Activated B cell treated with CpG ODN at 0.5 μM for 24 hours (primary cell): ENCODE results near the gene ABHD3. TPM values are rescaled to one million over a fixed set of nuclear protein-coding genes. Genes with fewer than 3 reads are reported as not detected.
A peak's percentile ranks its signal among the peaks of the same experiment; 100 is the strongest.
"Not testable (repeated sequence)": the region's sequence is repeated elsewhere in the genome, so short reads cannot be mapped to it uniquely, and the experiment has no call there.

Experiments used
- ATAC-seq: fragments of 200-7000 bp; cut with Tn5 transposase; one replicate; pipeline ENCODE4 v1.10.0; 2021; ENCODE audit warnings: low read depth, mild to moderate bottlenecking, moderate library complexity
- CTCF ChIA-PET: fragments of 350-600 bp; sonication (Branson Sonifier 250); formaldehyde crosslinking; loops from one replicate; lab custom pipeline; 2021; ENCODE audit warnings: antibody characterized with exemption; lab: Charles Lee
- POLR2A ChIA-PET: fragments of 350-600 bp; sonication (Branson Sonifier 250); formaldehyde crosslinking; loops from one replicate; lab custom pipeline; 2021; ENCODE audit warnings: antibody characterized with exemption; lab: Charles Lee
- DNase-seq: peaks from one replicate; pipeline ENCODE4 v3.0.0; 2022
- H3K27ac Mint-ChIP-seq: one replicate; pipeline ENCODE4 v1.8.0; 2020; ENCODE audit warnings: mixed read lengths
- H3K27me3 Mint-ChIP-seq: one replicate; pipeline ENCODE4 v1.8.0; 2021; ENCODE audit warnings: mixed read lengths
- H3K36me3 Mint-ChIP-seq: one replicate; pipeline ENCODE4 v1.8.0; 2021; ENCODE audit warnings: low read depth, mixed read lengths
- H3K4me1 Mint-ChIP-seq: one replicate; pipeline ENCODE4 v1.8.0; 2021; ENCODE audit warnings: mixed read lengths
- H3K4me3 Mint-ChIP-seq: one replicate; pipeline ENCODE4 v1.8.0; 2020; ENCODE audit warnings: mild to moderate bottlenecking, mixed read lengths
- H3K9me3 Mint-ChIP-seq: one replicate; pipeline ENCODE4 v1.8.0; 2020; ENCODE audit warnings: mixed read lengths
- intact Hi-C: fragments of 100-400 bp; cut with micrococcal nuclease; formaldehyde crosslinking; loops from one replicate; pipeline ENCODE4 v1.15.1; 2024
- total RNA-seq: library from RNA; stranded (reverse); gene quantifications from 2 replicates; pipeline ENCODE4 v1.2.3, GENCODE V29; 2022
- TF ChIP-seq, protein P1 (sequence below): fragments of 200-600 bp; IDR thresholded peaks from one replicate; pipeline ENCODE4 v1.8.0; 2022; ENCODE audit warnings: antibody characterized with exemption, mild to moderate bottlenecking

The ABHD3 gene
- total RNA-seq, 1 donor from 2014 or later = 29.5 TPM

DNA sequence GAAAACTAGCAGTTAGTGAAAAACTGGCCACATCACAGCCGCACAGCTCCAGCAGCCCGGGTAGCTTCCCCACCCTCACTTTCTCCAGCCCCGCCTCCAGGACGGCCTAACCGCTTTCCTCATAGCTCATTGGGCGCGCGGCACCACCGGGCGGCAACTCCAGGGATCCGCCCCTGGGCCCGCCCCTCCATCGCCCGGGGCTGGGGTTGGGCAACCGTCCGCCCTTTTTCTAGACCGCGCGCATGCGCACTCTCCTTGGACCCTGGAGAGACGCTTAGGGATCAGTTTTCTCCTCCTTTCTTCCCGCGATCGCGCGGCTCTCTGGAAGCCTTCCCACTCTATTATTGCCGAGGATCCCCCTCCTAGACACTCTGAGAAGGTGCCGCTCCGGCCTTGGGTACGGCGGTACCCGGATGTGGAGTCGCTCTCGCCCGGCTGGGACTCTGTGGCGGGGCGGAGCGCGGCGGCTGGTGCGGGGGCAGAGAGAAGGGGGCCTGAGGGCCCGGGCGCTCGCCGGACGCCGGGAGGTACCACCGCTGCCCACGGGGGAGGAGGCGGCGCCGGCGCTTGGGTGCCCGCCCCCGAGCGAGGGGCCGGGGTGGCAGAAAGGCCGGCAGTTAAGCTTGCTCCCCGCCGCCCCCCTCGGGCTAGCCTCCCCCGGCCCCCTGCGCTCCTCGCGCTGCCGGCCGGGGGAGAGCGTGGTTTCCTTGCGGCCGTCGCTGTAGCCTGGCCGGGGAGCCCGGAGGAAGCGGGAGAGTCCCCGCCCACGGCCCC lies 36.2 kb upstream of the ABHD3 start, which contains the start of gene MIB1:
TSS of gene MIB1 (plus strand) at position 255 of the 774 bp plus-strand sequence. CDS start 792 bp downstream, outside the sequence.
- Mint-ChIP-seq H3K4me1 (peaks cover 24% of the 10 kb centered on the region), H3K9me3 (no peaks in the 10 kb centered on the region), H3K27me3 (no peaks in the 10 kb centered on the region), H3K4me3 (peak within 1 kb of the TSS; percentile 97), H3K36me3 (peaks cover 2% of the 10 kb centered on the region), H3K27ac (peak within 1 kb of the TSS; percentile 97)
- DNase-seq (peak; percentile 99), ATAC-seq (peak; percentile 97)
- ChIA-PET POLR2A (interaction anchor here (0.6 to 4.1 kb wide), 13 partner anchors 9 to 629 kb away, joined by 3 to 44 read pairs (median 6); partner anchors contain the start of genes ABHD3, ESCO1, ROCK1 and SNRPD1), CTCF (interaction anchor here (1.3 kb wide), 1 partner anchor 141 kb away, joined by 4 read pairs; the partner anchor contains the start of gene ESCO1)
- TF ChIP-seq, protein P1, sequence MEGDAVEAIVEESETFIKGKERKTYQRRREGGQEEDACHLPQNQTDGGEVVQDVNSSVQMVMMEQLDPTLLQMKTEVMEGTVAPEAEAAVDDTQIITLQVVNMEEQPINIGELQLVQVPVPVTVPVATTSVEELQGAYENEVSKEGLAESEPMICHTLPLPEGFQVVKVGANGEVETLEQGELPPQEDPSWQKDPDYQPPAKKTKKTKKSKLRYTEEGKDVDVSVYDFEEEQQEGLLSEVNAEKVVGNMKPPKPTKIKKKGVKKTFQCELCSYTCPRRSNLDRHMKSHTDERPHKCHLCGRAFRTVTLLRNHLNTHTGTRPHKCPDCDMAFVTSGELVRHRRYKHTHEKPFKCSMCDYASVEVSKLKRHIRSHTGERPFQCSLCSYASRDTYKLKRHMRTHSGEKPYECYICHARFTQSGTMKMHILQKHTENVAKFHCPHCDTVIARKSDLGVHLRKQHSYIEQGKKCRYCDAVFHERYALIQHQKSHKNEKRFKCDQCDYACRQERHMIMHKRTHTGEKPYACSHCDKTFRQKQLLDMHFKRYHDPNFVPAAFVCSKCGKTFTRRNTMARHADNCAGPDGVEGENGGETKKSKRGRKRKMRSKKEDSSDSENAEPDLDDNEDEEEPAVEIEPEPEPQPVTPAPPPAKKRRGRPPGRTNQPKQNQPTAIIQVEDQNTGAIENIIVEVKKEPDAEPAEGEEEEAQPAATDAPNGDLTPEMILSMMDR = no peak
- intact Hi-C loops = loop anchor here (1.0 to 10.0 kb wide), 7 partner anchors 36 to 1194 kb away; partner anchors contain the start of genes ABHD3, ESCO1, RBBP8 and ROCK1

DNA sequence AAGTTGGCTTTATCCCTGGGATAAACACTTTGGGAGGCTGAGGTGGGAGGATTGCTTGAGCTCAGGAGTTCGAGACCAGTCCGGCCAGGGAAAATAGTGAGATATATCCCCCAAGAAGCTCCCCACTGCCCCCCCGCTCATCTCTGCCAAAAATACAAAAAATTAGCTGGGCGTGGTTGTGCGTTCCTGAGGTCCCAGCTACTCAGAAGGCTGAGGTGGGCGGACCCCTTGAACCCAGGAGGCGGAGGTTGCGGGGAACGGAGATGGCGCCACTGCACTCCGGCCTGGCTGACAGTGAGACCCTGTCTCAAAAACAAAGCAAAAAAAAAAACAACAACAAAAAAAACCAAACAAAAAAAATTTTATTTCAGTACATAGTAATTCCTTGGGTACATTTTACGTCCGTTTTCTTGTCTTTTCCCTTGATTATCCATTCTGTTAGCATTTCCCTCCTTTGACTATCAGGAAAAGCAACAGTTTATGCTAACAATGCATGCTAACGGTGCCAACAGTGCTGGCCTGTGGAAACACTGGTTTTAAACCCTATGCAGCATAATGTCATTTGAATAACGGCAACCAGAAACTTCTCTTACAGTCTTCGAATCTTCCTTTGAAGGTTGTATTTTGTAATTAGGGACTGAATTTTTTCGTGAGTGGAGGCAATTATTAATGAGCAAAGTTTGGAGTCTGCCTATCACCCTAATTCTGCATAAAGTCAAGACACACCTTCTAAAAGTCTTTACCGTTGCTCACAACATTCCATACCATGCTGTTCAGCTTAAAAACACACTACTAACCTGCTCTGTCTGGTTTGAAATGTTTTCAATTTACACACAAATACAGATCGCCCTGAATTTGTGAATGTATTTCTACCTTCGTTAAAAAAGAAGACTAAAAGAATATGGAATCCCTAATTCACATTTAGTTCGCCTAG lies 35.3 kb upstream of the ABHD3 start:
- TF ChIP-seq, protein P1 = no peak
- CTCF ChIA-PET = interaction anchor here (1.3 kb wide), 1 partner anchor 140 kb away, joined by 4 read pairs; the partner anchor contains the start of gene ESCO1
- H3K4me3 Mint-ChIP-seq = peak overlapping the region; percentile 97
- peaks cover 2% of the 10 kb centered on the region for H3K36me3 Mint-ChIP-seq
- peak overlapping the region; percentile 97 for H3K27ac Mint-ChIP-seq
- DNase-seq (no peak), ATAC-seq (no peak)
- no peaks in the 10 kb centered on the region for H3K27me3 Mint-ChIP-seq
- intact Hi-C loops = loop anchor here (1.0 to 10.0 kb wide), 6 partner anchors 36 to 1195 kb away; partner anchors contain the start of genes ABHD3, ESCO1, RBBP8 and SNRPD1
- H3K4me1 Mint-ChIP-seq = peaks cover 24% of the 10 kb centered on the region
- H3K9me3 Mint-ChIP-seq = no peaks in the 10 kb centered on the region
- POLR2A ChIA-PET = interaction anchor here (0.6 to 4.1 kb wide), 12 partner anchors 10 to 628 kb away, joined by 3 to 44 read pairs (median 6); partner anchors contain the start of genes ABHD3, ESCO1, ROCK1 and SNRPD1

DNA sequence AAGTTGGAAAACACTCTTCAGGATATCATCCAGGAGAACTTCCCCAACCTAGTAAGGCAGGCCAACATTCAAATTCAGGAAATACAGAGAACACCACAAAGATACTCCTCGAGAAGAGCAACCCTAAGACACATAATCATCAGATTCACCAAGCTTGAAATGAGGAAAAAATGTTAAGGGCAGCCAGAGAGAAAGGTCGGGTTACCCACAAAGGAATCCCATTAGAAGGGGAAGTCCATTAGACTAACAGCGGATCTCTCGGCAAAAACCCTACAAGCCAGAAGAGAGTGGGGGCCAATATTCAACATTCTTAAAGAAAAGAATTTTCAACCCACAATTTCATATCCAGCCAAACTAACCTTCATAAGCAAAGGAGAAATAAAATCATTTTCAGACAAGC lies 32.4 kb upstream of the ABHD3 start:
- H3K4me1 Mint-ChIP-seq = peaks cover 10% of the 10 kb centered on the region
- DNase-seq, intact Hi-C loops, POLR2A ChIA-PET, H3K27ac Mint-ChIP-seq, H3K4me3 Mint-ChIP-seq, ATAC-seq, H3K27me3 Mint-ChIP-seq, H3K9me3 Mint-ChIP-seq, H3K36me3 Mint-ChIP-seq: not testable (repeated sequence)
- CTCF ChIA-PET = interaction anchor here (1.4 kb wide), 1 partner anchor 136 kb away, joined by 3 read pairs; the partner anchor contains the start of gene ESCO1

DNA sequence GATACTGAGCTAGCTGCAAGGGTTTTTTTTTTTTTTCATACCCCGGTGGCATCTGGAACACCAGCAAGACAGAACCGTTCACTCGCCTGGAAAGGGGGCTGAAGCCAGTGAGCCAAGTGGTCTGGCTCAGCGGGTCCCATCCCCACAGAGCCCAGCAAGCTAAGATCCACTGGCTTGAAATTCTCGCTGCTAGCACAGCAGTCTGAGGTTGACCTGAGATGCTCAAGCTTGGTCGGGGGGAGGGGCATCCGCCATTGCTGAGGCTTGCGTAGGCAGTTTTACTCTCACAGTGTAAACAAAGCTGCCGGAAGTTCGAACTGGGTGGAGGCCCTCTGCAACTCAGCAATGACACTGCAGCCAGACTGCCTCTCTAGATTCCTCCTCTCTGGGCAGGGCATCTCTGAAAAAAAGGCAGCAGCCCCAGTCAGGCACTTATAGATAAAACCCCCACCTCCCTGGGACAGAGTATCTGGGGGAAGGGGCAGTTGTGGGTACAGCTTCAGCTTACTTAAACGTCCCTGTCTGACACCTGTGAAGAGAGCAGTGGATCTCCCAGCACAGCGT lies 31.0 kb upstream of the ABHD3 start:
- H3K27me3 Mint-ChIP-seq = no peaks in the 10 kb centered on the region
- H3K4me1 Mint-ChIP-seq = peaks cover 7% of the 10 kb centered on the region
- TF ChIP-seq, protein P1 = no peak
- CTCF ChIA-PET = no interaction called here
- H3K4me3 Mint-ChIP-seq = no peak overlapping the region
- H3K27ac Mint-ChIP-seq = no peak overlapping the region
- no peaks in the 10 kb centered on the region for H3K9me3 Mint-ChIP-seq
- DNase-seq (no peak), ATAC-seq (no peak)
- intact Hi-C loops = no loop called here
- POLR2A ChIA-PET = no interaction called here
- no peaks in the 10 kb centered on the region for H3K36me3 Mint-ChIP-seq

DNA sequence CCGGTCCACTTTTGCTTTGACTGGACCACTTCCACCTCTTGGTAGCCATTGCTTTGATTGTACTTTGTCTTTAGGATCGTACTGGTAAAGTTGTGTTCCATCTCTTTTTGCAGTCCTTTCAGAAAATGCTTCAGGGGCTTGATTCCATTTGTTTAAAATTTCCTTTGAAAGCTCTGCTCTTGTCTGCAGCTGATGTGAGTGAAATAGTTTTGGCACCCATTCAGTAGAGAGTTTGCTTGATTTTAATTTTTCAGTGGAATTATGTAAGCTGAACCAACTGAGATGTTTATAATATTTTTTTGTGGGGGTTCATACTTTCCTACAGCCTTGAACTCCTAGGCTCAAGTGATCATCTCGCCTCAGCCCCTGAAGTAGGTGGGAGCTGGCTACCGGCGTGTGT lies 28.4 kb upstream of the ABHD3 start:
- Mint-ChIP-seq H3K27ac (no peak overlapping the region), H3K27me3 (no peaks in the 10 kb centered on the region), H3K4me1 (no peaks in the 10 kb centered on the region), H3K4me3 (no peak overlapping the region), H3K9me3 (no peaks in the 10 kb centered on the region), H3K36me3 (no peaks in the 10 kb centered on the region)
- ChIA-PET CTCF (no interaction called here), POLR2A (interaction anchor here (1.1 kb wide), 1 partner anchor 29 kb away, joined by 4 read pairs; no protein-coding TSS in a partner anchor)
- intact Hi-C loops = no loop called here
- ATAC-seq = no peak
- no peak for DNase-seq
- TF ChIP-seq, protein P1 = no peak
